HG03378 (cell line): ENCODE data around the gene STARD5.
"Not testable (repeated sequence)": the region's sequence is repeated elsewhere in the genome, so short reads cannot be mapped to it uniquely, and the experiment has no call there.

ENCODE experiments used
- ATAC-seq: cut with Tn5 transposase; IDR thresholded peaks from one replicate; pipeline ENCODE4 v1.9.1; 2021; ENCODE audit warnings: mild to moderate bottlenecking, moderate library complexity; ENCODE audit not compliant: unreplicated experiment

The STARD5 gene

GRCh38 chr15:81323944-81324881 lies at the start of gene STARD5:
STARD5 (minus strand) TSS chr15:81324141; CDS start chr15:81324099, 42 bp downstream.
- ATAC-seq, result peak; percentile 94

- ATAC-seq, result no peak
Observed at GRCh38 chr15:81373176-81373575, 49.2 kb upstream of the STARD5 start.

GRCh38 chr15:81372575-81372974 lies 48.6 kb upstream of the STARD5 start:
- no peak for ATAC-seq

- no peak for ATAC-seq
Observed at GRCh38 chr15:81363718-81364500, 40.0 kb upstream of the STARD5 start.

GRCh38 chr15:81363276-81363675 lies 39.3 kb upstream of the STARD5 start:
- no peak for ATAC-seq

- no peak for ATAC-seq
Observed at GRCh38 chr15:81362790-81363189, 38.8 kb upstream of the STARD5 start.

GRCh38 chr15:81361891-81362290 lies 38.0 kb upstream of the STARD5 start:
- ATAC-seq, result no peak

- ATAC-seq, result no peak
Observed at GRCh38 chr15:81360491-81360890, 36.5 kb upstream of the STARD5 start.

- no peak for ATAC-seq
Observed at GRCh38 chr15:81358248-81358647, 34.3 kb upstream of the STARD5 start.

GRCh38 chr15:81357180-81357686 lies 33.3 kb upstream of the STARD5 start:
- no peak for ATAC-seq

- no peak for ATAC-seq
Observed at GRCh38 chr15:81356252-81356651, 32.3 kb upstream of the STARD5 start.

GRCh38 chr15:81351651-81352050 lies 27.7 kb upstream of the STARD5 start:
- ATAC-seq, result no peak

GRCh38 chr15:81349271-81349670 lies 25.3 kb upstream of the STARD5 start:
- ATAC-seq, result no peak

- ATAC-seq, result not testable (repeated sequence)
Observed at GRCh38 chr15:81348691-81349090, 24.8 kb upstream of the STARD5 start.

- no peak for ATAC-seq
Observed at GRCh38 chr15:81347910-81348309, 24.0 kb upstream of the STARD5 start.

- ATAC-seq, result no peak
Observed at GRCh38 chr15:81346611-81347010, 22.7 kb upstream of the STARD5 start.

GRCh38 chr15:81343371-81343770 lies 19.4 kb upstream of the STARD5 start:
- no peak for ATAC-seq

- no peak for ATAC-seq
Observed at GRCh38 chr15:81341351-81341750, 17.4 kb upstream of the STARD5 start.

- no peak for ATAC-seq
Observed at GRCh38 chr15:81339851-81340250, 15.9 kb upstream of the STARD5 start.

- ATAC-seq, result no peak
Observed at GRCh38 chr15:81339321-81339720, 15.4 kb upstream of the STARD5 start.

- ATAC-seq, result no peak
Observed at GRCh38 chr15:81338170-81339007, 14.4 kb upstream of the STARD5 start.
